ENCODE measurements around the gene AVP. TPM values are rescaled to one million over a fixed set of nuclear protein-coding genes. Genes with fewer than 3 reads are reported as not detected.
A peak's percentile ranks its signal among the peaks of the same experiment; 100 is the strongest.

The AVP gene
- total and polyA plus RNA-seq, 2 of the 13 experiments (the other 11 are each of a cell fraction or from before 2014, with no cell fraction given) = 0.12 TPM; not detected in 1

- H3K4me2 ChIP-seq (ENCODE audit: low read depth, low read length) = no peak overlapping the region
- no peaks in the 10 kb centered on the region for H3K27me3 ChIP-seq (ENCODE audit: control insufficient read depth in 1 of 2, insufficient read depth in 2 of 2, low read length in 2 of 2)
- no peak for DNase-seq (ENCODE audit: low spot score)
- H4K20me1 ChIP-seq (ENCODE audit: insufficient read depth, low read length) = no peaks in the 10 kb centered on the region
- 97% methylated on average over 21 of the region's 21 CpGs for WGBS (ENCODE audit: low lambda C conversion rate)
- in situ Hi-C loops (cut with HindIII; ENCODE audit: extremely low pct_ligation_motif_present, low pct_unique_long_range_greater_than_20kb) = no loop called here
- CTCF ChIA-PET (ENCODE audit: low intra/inter-chr PET ratio, low total read pairs) = no interaction called here
- H3K79me2 ChIP-seq (ENCODE audit: insufficient read depth, low read length) = no peaks in the 10 kb centered on the region
- H3K27ac ChIP-seq (ENCODE audit: extremely low read length, insufficient read depth, low read length) = peak overlapping the region; percentile 72
- H3K4me1 ChIP-seq (ENCODE audit: insufficient read depth, low read length) = peaks cover 54% of the 10 kb centered on the region
- ATAC-seq = no peak
- no peaks in the 10 kb centered on the region for H3K36me3 ChIP-seq (replicated peaks in 1 of 2; ENCODE audit: control insufficient read depth in 1 of 2, insufficient read depth in 2 of 2, low read length in 2 of 2)
- intact Hi-C loops (cut with micrococcal nuclease; ENCODE audit: unreplicated experiment) = no loop called here
- no peak overlapping the region for H3K9ac ChIP-seq (ENCODE audit: insufficient read depth, low read depth, low read length)
- POLR2A ChIA-PET = interaction anchor here (1.3 kb wide), 1 partner anchor 58 kb away, joined by 3 read pairs; no protein-coding TSS in a partner anchor
- no TSS peak for BruUV-seq (replicated peaks)
- H3K4me3 ChIP-seq (replicated peaks in 1 of 3; ENCODE audit: insufficient read depth in 1 of 3, low read depth in 2 of 3, low read length in 3 of 3) = no peak overlapping the region
- no peak overlapping the region for H2AFZ ChIP-seq (ENCODE audit: low read length)
- no peak for FAIRE-seq
- H3K9me3 ChIP-seq (ENCODE audit: low read length) = no peaks in the 10 kb centered on the region
- TF ChIP-seq ZNF749 (CRISPR knock-in tag; IDR thresholded peaks at IDR 0.05; ENCODE audit: borderline replicate concordance) = no peak
- TF ChIP-seq NFE2L2 (IDR thresholded peaks at IDR 0.05; ENCODE audit: low read length) = peak; percentile 60; the same call in 1 of the 2 replicates
- 0 out of 2 replicates have a peak, but pooled peaks have one; percentile 39 for TF ChIP-seq PITX1 (CRISPR knock-in tag; IDR thresholded peaks at IDR 0.05)
- TF ChIP-seq EEA1 (CRISPR knock-in tag; IDR thresholded peaks at IDR 0.05; ENCODE audit: borderline replicate concordance) = peak; percentile 25; the same call in 1 of the 2 replicates
- TF ChIP-seq GMEB2 (CRISPR knock-in tag; IDR thresholded peaks at IDR 0.05; ENCODE audit: low read depth) = no peak
- 0 out of 2 replicates have a peak, but pooled peaks have one; percentile 2 for TF ChIP-seq ZNF607 (CRISPR knock-in tag; IDR thresholded peaks at IDR 0.05; ENCODE audit: borderline replicate concordance)
- peak; percentile 55; the same call in 1 of the 2 replicates for TF ChIP-seq MIER2 (CRISPR knock-in tag; IDR thresholded peaks at IDR 0.05)
- TF ChIP-seq RORA (CRISPR knock-in tag; IDR thresholded peaks at IDR 0.05) = no peak
- TF ChIP-seq FOXC1 (CRISPR knock-in tag; IDR thresholded peaks at IDR 0.05; ENCODE audit: borderline replicate concordance) = 0 out of 2 replicates have a peak, but pooled peaks have one; percentile 38
- no peak for TF ChIP-seq ZBTB25 (CRISPR knock-in tag; IDR thresholded peaks at IDR 0.05)
- TF ChIP-seq NR0B2 (CRISPR knock-in tag; IDR thresholded peaks at IDR 0.05) = 0 out of 2 replicates have a peak, but pooled peaks have one; percentile 20
- TF ChIP-seq ZNF543 (CRISPR knock-in tag; IDR thresholded peaks at IDR 0.05) = 0 out of 2 replicates have a peak, but pooled peaks have one; percentile 3
- peak; percentile 22 for TF ChIP-seq TEAD3 (CRISPR knock-in tag; optimal IDR thresholded peaks at IDR 0.05; ENCODE audit: borderline replicate concordance)
- 0 out of 2 replicates have a peak, but pooled peaks have one; percentile 14 for TF ChIP-seq ZNF570 (CRISPR knock-in tag; IDR thresholded peaks at IDR 0.05; ENCODE audit: borderline replicate concordance)
- no peak for TF ChIP-seq ZNF564 (CRISPR knock-in tag; IDR thresholded peaks at IDR 0.05)
- TF ChIP-seq HNRNPL (IDR thresholded peaks at IDR 0.05; ENCODE audit: low read depth, low read length) = 0 out of 2 replicates have a peak, but pooled peaks have one; percentile 50
- TF ChIP-seq NFKB2 (CRISPR knock-in tag; IDR thresholded peaks at IDR 0.05; ENCODE audit: borderline replicate concordance) = peak; percentile 31; the same call in 1 of the 2 replicates
- TF ChIP-seq FOXO4 (CRISPR knock-in tag; conservative IDR thresholded peaks at IDR 0.05) = 0 out of 2 replicates have a peak, but pooled peaks have one; percentile 89
- TF ChIP-seq ZNF709 (CRISPR knock-in tag; IDR thresholded peaks at IDR 0.05) = peak; percentile 15; the same call in 1 of the 2 replicates
Observed at GRCh38 chr20:3101737-3102574, 17.4 kb upstream of the AVP start.

Data from HepG2 (cell line).